Type B pancreatic cell (in vitro differentiated cells): ENCODE measurements around the gene PTPRO. TPM values are rescaled to one million over a fixed set of nuclear protein-coding genes. Genes with fewer than 3 reads are reported as not detected.
"Not testable (repeated sequence)": the region's sequence is repeated elsewhere in the genome, so short reads cannot be mapped to it uniquely, and the experiment has no call there.

Source experiments
- DNase-seq: peaks from one replicate; pipeline ENCODE4 v3.0.0; 2021; ENCODE audit warnings: mixed read lengths; ENCODE audit not compliant: unreplicated experiment; ENCODE audit errors: extremely low spot score
- H3K27ac Mint-ChIP-seq: 2 replicates; pipeline ENCODE4 v1.8.0; 2021; ENCODE audit warnings: mild to moderate bottlenecking, mixed read lengths
- H3K27me3 Mint-ChIP-seq: 2 replicates; pipeline ENCODE4 v1.8.0; 2021; ENCODE audit warnings: mixed read lengths
- H3K36me3 Mint-ChIP-seq: 2 replicates; pipeline ENCODE4 v1.8.0; 2021; ENCODE audit warnings: mixed read lengths
- H3K4me1 Mint-ChIP-seq: one replicate; pipeline ENCODE4 v1.8.0; 2021; ENCODE audit warnings: mixed read lengths; ENCODE audit not compliant: unreplicated experiment
- H3K4me3 Mint-ChIP-seq: 2 replicates; pipeline ENCODE4 v1.8.0; 2021; ENCODE audit warnings: mild to moderate bottlenecking, mixed read lengths
- H3K9me3 Mint-ChIP-seq: 2 replicates; pipeline ENCODE4 v1.8.0; 2021; ENCODE audit warnings: mixed read lengths
- CTCF ChIP-seq: fragments of 200-600 bp; sonication (generic); conservative IDR thresholded peaks from 2 replicates; pipeline ENCODE4 v1.5.0; 2021; ENCODE audit warnings: antibody characterized with exemption, mild to moderate bottlenecking
- total RNA-seq: library from RNA; stranded (reverse); gene quantifications from 2 replicates; pipeline ENCODE4 v1.2.1, GENCODE V29; 2021; ENCODE audit warnings: low replicate concordance

The PTPRO gene
- total RNA-seq, 1 donor from 2014 or later: 7.8 TPM

GRCh38 chr12:15608406-15608805 lies 286.1 kb downstream of the PTPRO start:
- H3K9me3 Mint-ChIP-seq: no peaks in the 10 kb centered on the region
- H3K4me3 Mint-ChIP-seq: no peak overlapping the region
- no peak for DNase-seq
- no peaks in the 10 kb centered on the region for H3K27me3 Mint-ChIP-seq
- no peak overlapping the region for H3K27ac Mint-ChIP-seq
- H3K36me3 Mint-ChIP-seq: peaks cover 3% of the 10 kb centered on the region
- TF ChIP-seq CTCF: no peak
- no peaks in the 10 kb centered on the region for H3K4me1 Mint-ChIP-seq

- Mint-ChIP-seq H3K27me3 (no peaks in the 10 kb centered on the region), H3K4me3 (no peak overlapping the region), H3K4me1 (no peaks in the 10 kb centered on the region), H3K27ac (no peak overlapping the region), H3K36me3 (peaks cover 3% of the 10 kb centered on the region), H3K9me3 (no peaks in the 10 kb centered on the region)
- no peak for DNase-seq
- no peak for TF ChIP-seq CTCF
These were observed 286.6 kb downstream of the PTPRO start for GRCh38 chr12:15608941-15609340.

GRCh38 chr12:15613981-15614380 lies 291.7 kb downstream of the PTPRO start:
- Mint-ChIP-seq H3K9me3 (peaks cover 5% of the 10 kb centered on the region), H3K4me1 (no peaks in the 10 kb centered on the region), H3K27me3 (no peaks in the 10 kb centered on the region), H3K27ac (no peak overlapping the region), H3K4me3 (no peak overlapping the region), H3K36me3 (peaks cover 21% of the 10 kb centered on the region)
- no peak for TF ChIP-seq CTCF
- no peak for DNase-seq

- not testable (repeated sequence) for H3K9me3 Mint-ChIP-seq, H3K27ac Mint-ChIP-seq, H3K27me3 Mint-ChIP-seq, H3K4me3 Mint-ChIP-seq, H3K4me1 Mint-ChIP-seq, DNase-seq
- peaks cover 27% of the 10 kb centered on the region for H3K36me3 Mint-ChIP-seq
These were observed 294.2 kb downstream of the PTPRO start for GRCh38 chr12:15616495-15616894.

- H3K9me3 Mint-ChIP-seq: peaks cover 5% of the 10 kb centered on the region
- no peak overlapping the region for H3K4me3 Mint-ChIP-seq
- H3K27me3 Mint-ChIP-seq: no peaks in the 10 kb centered on the region
- H3K36me3 Mint-ChIP-seq: peaks cover 45% of the 10 kb centered on the region
- DNase-seq: no peak
- H3K27ac Mint-ChIP-seq: no peak overlapping the region
- no peaks in the 10 kb centered on the region for H3K4me1 Mint-ChIP-seq
- no peak for TF ChIP-seq CTCF
These were observed 298.6 kb downstream of the PTPRO start for GRCh38 chr12:15620741-15621539.

- peaks cover 33% of the 10 kb centered on the region for H3K36me3 Mint-ChIP-seq
- peaks cover 3% of the 10 kb centered on the region for H3K4me1 Mint-ChIP-seq
- no peak overlapping the region for H3K4me3 Mint-ChIP-seq
- no peak for DNase-seq
- no peak for TF ChIP-seq CTCF
- H3K27ac Mint-ChIP-seq: no peak overlapping the region
- no peaks in the 10 kb centered on the region for H3K27me3 Mint-ChIP-seq
- H3K9me3 Mint-ChIP-seq: no peaks in the 10 kb centered on the region
These were observed 302.8 kb downstream of the PTPRO start for GRCh38 chr12:15625075-15625474.
